GM12872 (cell line): Measurements from ENCODE around the gene FDX2.
A peak's percentile ranks its signal among the peaks of the same experiment; 100 is the strongest.

ENCODE experiments used
- CTCF ChIP-seq: IDR thresholded peaks from 3 replicates; pipeline ENCODE4 v1.5.1; 2011; ENCODE audit warnings: low read depth, mild to moderate bottlenecking, low read length, moderate library complexity; ENCODE audit not compliant: insufficient read depth

The FDX2 gene

GRCh38 chr19:10271543-10272086 lies 44.2 kb downstream of the FDX2 start:
- no peak for TF ChIP-seq CTCF

- no peak for TF ChIP-seq CTCF
Observed at GRCh38 chr19:10270616-10271394, 45.0 kb downstream of the FDX2 start, which contains the start of gene ICAM1. TSS of gene ICAM1 (plus strand) at chr19:10271120. CDS start at chr19:10271160, 40 bp downstream.

GRCh38 chr19:10270180-10270615 lies 45.6 kb downstream of the FDX2 start:
- TF ChIP-seq CTCF: no peak

GRCh38 chr19:10269333-10270179 lies 46.3 kb downstream of the FDX2 start:
- TF ChIP-seq CTCF: peak; percentile 94

GRCh38 chr19:10268071-10268470 lies 47.7 kb downstream of the FDX2 start:
- TF ChIP-seq CTCF: no peak

- no peak for TF ChIP-seq CTCF
Observed at GRCh38 chr19:10266706-10267105, 49.1 kb downstream of the FDX2 start.

- TF ChIP-seq CTCF: no peak
Observed at GRCh38 chr19:10262771-10263170, 53.0 kb downstream of the FDX2 start.
